HG03095 (cell line): ENCODE measurements around the gene ZNF354B.
A peak's percentile ranks its signal among the peaks of the same experiment; 100 is the strongest.
"Not testable (repeated sequence)": the region's sequence is repeated elsewhere in the genome, so short reads cannot be mapped to it uniquely, and the experiment has no call there.

Experiments
- ATAC-seq: cut with Tn5 transposase; IDR thresholded peaks from one replicate; pipeline ENCODE4 v1.9.1; 2021; ENCODE audit warnings: moderate library complexity; ENCODE audit not compliant: unreplicated experiment

The ZNF354B gene

DNA sequence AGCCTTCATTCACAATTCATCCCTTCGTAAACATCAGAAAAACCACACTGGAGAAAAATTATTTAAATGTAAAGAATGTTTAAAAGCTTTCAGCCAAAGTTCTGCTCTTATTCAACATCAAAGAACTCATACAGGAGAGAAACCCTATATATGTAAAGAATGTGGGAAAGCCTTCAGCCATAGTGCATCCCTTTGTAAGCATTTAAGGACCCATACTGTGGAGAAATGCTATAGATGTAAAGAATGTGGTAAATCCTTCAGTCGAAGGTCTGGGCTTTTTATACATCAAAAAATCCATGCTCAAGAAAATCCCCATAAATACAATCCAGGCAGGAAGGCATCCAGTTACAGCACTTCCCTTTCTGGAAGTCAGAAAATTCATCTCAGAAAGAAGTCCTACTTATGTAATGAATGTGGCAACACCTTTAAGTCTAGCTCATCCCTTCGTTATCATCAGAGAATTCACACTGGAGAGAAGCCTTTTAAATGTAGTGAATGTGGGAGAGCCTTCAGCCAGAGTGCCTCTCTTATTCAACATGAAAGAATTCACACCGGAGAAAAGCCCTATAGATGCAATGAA is 23.5 kb downstream of the ZNF354B start:
- not testable (repeated sequence) for ATAC-seq

DNA sequence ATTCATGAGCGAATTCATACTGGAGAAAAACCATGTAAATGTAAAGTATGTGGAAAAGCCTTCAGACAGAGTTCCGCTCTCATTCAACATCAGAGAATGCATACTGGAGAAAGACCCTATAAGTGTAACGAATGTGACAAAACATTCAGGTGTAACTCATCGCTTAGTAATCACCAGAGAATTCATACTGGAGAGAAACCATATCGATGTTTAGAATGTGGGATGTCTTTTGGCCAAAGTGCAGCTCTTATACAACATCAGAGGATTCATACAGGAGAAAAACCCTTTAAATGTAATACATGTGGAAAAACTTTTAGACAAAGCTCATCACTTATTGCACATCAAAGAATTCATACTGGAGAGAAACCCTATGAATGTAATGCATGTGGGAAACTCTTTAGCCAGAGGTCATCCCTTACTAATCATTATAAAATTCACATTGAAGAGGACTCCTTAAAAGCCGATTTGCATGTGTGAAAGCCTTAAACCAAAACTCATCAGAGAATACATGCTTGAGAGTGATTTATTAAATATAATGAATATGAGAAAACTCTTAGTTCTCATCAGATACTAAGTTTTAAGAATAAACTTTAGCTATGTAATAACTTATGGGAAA is 24.2 kb downstream of the ZNF354B start:
- no peak for ATAC-seq

DNA sequence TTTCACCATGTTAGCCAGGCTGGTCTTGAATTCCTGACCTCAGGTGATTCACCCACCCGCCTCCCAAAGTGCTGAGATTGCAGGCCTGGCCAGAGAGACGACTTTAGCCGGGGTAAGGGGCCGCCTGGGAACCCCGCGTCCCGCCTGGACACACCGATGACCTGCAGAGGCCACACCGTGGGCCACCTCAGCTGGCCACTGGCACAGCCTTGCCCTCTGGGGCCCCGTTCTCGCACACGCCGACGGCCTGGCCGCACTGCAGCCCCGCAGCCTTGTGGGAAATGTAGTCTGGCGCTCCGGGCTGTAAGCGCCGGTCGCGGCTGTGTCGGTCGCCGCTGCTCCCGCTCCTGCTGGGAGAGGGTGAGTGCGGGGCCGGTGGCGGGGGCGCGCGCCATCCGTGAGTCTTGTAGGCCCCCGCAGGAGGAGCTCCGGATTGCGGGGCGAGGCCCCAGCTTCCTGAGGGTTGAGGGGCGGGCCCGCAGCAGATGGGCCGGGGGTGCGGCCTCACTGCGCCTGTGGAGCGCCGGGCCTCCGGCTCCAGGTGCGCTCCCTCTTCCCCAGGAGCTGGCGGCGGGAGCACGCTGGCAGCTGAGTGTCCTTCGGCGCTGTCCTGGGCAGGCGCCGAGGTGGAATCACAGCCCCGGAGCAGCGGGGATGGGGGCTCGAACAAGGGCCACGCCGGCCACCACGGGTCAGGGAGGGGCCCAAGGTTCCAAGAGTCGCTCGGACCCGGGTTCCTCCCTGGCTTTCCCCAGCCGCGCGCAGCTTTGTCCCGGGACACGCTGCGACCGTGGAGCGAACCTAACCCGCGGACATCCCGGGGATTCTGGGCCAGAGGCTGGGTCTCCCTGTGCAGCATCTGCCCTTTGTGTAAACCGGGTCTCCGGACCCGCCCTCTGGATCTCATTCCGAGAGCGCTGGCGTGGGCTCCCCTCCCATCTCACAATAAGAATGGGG is 36.1 kb downstream of the ZNF354B start, which contains the start of gene ZFP2:
ZFP2 (plus strand) TSS at position 299 of the 957 bp plus-strand sequence. CDS start 35,401 bp downstream, outside the sequence.
- ATAC-seq: peak; percentile 74

DNA sequence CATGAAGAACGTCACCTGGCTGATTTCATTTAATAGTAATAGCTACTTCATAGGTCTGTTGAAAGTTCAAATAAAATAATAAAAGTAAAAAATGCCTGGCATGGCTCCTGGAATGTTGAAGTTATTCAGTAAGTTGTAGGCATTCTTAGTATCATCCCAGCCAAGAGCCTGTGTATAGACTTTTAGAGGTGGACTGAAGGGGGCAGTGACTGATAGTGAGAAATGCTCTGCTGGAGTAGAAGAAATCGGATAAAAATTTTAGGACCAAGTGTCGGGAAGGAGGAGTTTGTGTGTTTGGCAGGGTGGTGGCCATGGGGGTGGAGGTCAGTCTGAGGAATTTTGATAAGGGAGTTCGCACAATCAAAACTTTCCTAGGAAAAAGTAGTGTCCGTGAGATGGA is 39.5 kb downstream of the ZNF354B start:
- ATAC-seq: no peak

DNA sequence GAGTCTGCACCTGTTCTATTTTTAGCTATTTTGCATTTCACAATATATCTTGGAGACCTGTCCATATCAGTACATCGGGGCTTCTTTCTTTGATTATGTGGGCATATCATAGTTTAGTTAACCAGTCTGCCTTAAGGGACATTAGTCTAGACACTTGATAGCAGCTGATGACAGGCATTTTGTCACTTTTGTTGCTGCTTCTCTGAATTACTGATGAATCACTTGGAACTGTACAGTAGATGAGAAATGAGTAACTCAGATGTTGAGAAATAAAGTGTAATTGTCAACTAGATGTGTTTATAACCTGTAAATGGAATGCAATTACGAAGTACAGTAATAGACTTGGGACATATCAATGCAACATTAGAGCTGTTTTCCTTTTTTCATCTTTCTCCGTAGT is 43.1 kb downstream of the ZNF354B start:
- no peak for ATAC-seq

DNA sequence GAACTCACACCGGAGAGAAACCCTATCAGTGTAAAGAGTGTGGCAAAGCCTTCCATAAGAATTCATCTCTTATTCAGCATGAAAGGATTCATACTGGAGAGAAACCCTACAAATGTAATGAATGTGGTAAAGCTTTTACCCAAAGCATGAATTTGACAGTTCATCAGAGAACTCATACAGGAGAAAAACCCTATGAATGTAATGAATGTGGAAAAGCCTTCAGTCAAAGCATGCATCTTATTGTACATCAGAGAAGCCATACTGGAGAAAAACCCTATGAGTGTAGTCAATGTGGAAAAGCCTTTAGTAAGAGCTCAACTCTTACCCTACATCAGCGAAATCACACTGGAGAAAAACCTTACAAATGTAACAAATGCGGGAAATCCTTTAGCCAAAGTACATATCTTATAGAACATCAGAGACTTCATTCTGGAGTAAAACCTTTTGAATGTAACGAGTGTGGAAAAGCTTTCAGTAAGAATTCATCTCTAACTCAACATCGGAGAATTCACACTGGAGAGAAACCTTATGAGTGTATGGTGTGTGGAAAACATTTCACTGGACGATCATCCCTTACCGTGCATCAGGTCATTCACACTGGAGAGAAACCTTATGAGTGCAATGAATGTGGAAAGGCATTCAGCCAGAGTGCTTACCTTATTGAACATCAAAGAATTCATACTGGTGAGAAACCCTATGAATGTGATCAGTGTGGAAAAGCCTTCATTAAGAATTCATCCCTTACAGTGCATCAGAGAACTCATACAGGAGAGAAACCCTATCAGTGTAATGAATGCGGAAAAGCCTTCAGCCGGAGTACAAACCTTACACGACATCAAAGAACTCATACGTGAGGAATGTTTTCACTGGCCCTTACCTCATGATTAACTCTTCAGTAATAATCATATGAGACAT is 72.3 kb downstream of the ZNF354B start:
- no peak for ATAC-seq
